Ureter (tissue), 1 donor: Measurements from ENCODE around the gene PLA2G2A. TPM values are rescaled to one million over a fixed set of nuclear protein-coding genes. Genes with fewer than 3 reads are reported as not detected.
"Not testable (repeated sequence)": the region's sequence is repeated elsewhere in the genome, so short reads cannot be mapped to it uniquely, and the experiment has no call there.

ENCODE experiments used
- DNase-seq: peaks from one replicate; pipeline ENCODE4 v3.0.0-alpha.2; 2020; ENCODE audit warnings: low spot score
- total RNA-seq: library from RNA; stranded (reverse); gene quantifications from one replicate; pipeline ENCODE4 v1.2.4, GENCODE V29; 2023
- donor health status: DM: yes; HTN: yes; CAD: no.

PLA2G2A gene, protein sequence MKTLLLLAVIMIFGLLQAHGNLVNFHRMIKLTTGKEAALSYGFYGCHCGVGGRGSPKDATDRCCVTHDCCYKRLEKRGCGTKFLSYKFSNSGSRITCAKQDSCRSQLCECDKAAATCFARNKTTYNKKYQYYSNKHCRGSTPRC
- 165 TPM for total RNA-seq

DNA sequence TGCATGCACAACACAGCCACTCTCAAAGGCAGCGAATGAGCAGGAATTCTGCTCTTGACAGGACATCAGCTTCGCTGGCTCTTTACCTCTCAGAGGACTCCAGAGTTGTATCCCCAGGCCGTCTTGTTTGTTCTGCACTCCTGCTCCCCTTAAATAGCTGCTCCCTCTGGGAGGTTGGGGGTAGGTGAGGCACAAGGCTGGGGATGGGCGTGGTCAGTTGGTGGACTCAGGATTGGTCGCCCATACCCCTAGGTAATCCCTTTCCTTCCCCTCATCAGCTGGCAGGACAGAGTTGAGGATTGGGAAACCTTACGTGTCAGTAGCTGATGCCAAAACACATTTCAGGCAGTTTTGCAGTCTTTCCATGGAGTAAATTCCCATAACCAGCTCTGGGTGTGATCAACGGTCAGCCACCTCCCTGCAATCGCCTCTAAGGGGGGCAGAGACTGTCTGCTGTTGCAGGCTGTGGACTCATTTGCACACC lies at the start of gene PLA2G2A:
Gene PLA2G2A (minus strand): TSS at position 125 of the 484 bp plus-strand sequence. CDS start 845 bp downstream, outside the sequence.
- DNase-seq, result no peak

DNA sequence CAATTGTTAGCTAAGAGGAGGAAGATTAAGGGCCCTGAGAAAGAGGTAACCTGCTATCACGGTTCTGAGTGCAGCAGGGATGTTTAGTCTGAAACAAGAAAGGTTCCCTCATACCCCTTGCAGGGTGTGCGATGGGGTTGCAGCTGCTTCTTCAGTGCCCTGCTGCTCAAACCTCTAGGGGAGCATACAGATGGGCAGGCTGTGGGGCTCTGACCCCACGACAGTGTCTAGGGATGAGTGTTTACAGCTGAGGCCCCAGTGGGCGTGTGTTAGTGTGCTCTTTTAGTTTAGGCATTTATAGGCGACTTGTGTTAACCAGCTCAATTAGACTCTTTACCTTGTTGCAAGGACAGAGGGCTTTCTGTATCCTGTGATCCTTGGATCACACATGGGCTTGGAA lies 49.3 kb upstream of the PLA2G2A start:
- no peak for DNase-seq

DNA sequence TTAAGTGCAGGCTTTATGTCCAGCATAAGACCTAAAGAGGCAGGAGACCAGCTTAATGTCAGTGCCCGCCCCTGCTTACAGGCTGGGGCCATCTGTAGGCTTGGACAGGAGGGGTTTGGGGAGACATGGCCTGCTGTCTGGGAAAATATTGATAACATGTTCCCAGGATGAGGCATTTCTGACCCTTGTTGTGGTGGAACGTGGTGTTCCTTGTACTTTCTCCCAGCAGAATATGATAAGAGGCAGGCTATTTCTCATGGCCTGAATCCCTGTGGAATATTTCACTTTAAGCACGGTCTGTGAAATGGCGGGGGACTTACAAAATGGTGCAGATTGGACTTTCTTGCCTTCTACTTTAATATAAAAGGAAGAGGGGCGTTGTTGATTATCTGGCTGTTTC lies 48.7 kb upstream of the PLA2G2A start:
- no peak for DNase-seq

DNA sequence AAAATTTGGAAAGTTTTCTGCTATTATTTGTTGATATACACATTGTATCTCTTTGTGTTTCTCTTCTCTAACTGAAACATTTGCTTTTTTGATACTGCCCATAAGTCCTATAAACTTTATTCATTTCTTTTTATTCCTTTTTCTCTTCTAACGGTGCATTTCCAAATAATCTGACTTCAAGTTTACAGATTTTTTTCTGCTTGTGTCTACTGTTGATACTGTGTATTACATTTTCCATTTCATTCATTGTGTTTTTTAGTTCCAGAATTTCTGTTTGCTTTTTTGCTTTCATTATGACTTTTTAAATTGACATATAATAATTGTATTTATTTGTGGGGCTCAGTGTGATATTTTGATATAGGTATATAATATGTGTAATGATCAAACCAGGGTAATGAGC lies 38.3 kb upstream of the PLA2G2A start:
- DNase-seq, result no peak

DNA sequence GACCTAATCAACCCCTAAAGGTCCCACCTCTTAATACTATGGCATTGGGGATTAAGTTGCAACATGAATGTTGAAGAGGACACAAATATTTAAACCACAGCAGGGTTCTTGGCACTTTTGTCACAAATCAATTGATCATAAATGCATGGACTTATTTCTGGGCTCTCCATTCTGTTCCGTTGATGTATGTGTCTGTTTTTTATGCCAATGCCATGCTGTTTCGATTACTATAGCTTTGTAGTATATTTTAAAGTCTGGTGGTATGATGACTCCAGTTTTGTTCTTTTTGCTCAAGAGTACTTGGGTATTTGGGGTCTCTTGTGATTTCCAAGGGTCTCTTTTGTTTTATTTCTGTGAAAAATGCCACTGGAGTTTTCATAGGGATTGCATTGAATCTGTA lies 34.7 kb upstream of the PLA2G2A start:
- DNase-seq, result no peak

DNA sequence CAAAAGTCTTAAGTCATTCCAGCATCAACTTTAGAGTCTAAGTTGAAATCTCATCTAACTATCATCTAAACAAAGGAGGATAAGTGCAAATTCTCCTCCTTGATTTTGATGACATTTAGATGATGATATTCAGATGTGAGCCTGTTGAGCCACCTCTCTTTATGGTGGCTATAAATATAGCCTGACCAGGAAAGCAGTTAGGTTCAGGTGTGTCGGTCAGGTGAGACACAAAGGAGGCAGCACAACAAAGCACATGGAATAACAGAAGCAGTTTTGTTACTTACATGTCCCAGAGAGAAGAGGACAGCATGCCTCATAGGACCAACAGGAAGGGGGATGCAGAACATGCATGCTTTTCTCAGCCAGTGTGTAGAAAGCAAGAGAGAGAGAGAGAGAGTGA lies 30.6 kb upstream of the PLA2G2A start:
- no peak for DNase-seq

DNA sequence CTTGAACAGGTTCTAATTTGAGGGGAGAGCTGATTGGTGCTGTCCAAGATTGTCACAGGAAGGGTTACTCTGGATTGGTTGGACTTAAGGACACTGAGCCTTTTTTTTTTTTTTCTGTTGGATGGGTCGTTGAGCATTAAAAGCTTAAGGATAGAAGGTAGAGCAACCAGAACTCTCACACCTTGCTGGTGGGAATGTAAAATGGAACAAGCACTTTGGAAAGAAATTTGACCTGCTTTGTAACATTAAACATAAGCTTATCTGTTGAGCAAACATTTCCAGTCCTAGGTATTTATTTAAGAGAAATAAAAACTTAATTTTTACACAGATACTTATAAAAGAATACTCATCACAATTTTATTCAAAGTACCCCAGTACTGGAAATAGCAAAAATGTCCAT lies 29.8 kb upstream of the PLA2G2A start:
- DNase-seq, result no peak

DNA sequence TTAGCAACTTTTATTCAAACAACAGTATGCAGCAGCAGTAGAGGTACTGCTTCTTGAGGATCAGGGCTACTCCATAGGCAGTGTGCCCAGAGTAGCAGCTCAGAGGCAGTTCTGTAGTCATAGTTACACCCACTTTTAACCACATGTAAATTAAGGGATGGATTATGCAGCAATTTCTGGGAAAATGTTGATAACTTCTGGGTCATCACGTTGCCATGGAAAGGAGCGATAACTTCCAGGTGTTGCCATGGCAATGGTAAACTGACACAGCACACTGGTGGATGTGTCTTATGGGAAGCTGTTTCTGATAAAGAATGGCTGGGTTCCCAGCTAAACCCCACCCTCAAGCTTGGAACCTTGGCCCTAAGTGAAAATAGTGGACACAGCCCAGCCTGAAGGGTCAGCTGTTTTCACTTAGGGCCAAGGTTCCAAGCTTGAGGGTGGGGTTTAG lies 29.0 kb upstream of the PLA2G2A start:
- no peak for DNase-seq

DNA sequence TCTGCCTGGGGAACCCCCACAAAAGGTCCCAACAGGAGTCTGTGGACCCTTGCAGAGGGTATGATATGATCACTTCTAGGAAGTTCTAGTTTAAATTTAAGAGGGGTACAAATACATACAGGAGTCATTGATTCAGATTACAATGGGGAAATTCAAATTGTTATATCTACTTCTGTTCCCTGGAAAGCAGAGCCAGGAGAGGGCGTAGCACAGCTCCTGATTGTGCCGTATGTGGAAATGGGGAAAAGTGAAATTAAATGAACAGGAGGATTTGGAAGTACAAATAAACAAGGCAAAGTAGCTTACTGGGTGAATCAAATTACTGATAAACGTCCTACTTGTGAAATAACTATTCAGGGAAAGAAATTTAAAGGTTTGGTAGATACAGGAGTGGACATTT lies 19.4 kb upstream of the PLA2G2A start:
- not testable (repeated sequence) for DNase-seq

DNA sequence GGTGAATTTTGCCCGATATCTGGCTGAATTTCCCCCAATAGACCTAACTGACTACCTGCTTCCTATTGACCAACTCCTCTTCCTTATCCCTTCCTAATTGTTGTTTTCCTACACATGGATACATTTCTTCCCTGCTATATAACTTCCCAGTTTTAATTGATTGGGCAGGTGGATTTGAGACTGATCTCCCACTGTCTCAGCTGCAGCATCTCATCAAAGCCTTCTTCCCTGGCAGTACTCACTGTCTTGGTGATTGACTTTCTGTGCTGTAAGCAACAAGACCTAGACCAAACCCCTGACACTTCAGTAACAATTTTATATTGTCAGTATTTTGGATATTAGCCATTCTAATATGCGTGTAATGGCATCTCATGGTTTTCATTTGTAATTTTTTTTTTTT lies 11.3 kb upstream of the PLA2G2A start:
- DNase-seq, result no peak

DNA sequence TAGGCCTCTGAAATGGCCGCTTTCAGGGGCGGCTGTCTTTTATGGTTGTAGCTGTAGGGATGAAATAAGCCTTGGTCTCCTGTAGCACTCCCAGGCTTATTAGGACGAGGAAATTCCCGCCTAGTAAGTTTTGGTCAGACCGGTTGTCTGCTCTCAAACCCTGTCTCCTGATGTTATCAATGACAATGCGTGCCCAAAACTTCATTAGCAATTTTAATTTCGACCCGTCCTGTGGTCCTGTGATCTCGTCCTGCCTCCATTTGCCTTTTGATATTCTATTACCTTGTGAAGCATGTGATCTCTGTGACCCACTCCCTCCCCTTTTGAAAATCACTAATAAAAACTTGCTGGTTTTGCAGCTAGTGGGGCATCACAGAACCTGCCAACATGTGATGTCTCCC lies 10.8 kb upstream of the PLA2G2A start:
- not testable (repeated sequence) for DNase-seq

DNA sequence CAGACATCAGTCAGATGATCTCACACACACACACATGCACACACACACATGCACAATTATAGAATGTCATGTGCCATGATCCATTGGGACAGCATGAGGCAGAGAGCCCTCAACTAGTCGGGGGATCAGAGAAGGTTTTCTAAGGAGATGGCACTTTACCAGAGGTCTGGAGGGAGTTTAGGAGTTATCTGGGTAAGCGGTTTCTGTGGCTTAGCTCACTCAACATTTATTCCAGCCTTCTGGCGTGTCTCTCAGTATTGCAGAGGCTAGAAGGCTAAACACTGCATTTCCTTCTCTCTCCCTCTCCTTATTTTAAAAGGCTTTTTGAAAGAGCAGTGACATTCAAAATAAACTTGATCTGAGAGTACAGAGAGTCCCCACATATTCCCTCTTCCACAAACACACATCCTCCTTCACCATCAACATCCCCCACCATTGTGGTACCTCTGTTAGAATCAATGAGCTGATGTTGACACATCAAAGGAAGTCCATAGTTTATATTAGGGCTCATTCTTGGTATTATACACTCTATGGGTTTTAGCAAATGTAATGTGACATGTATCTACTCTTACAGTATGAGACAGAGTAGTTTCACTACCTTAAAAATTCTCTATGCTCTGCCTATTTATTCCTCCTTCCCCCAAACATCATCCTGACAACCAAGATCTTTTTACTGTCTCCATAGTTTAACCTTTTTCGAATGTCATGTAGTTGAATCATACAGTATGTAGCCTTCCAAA lies 9.0 kb upstream of the PLA2G2A start:
- DNase-seq, result no peak

DNA sequence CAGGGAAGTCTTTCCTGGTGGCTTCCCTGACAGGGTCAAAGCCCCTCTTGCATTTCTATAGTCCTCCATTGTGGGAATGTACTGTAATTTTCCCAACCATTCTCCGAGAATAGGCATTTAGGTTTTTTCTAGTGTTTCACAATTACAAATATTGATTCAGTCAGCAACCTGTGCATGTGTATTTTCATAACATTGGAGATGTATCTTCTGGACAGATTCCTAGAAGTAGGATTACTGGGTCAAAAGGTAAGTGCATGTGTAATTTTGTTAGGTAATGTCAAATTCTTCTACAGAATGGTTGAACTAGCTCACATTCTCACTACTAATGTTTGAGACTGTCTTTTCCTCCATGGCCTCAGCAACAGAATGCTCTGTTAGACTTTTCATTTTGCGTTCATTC lies 8.3 kb upstream of the PLA2G2A start:
- DNase-seq, result no peak

DNA sequence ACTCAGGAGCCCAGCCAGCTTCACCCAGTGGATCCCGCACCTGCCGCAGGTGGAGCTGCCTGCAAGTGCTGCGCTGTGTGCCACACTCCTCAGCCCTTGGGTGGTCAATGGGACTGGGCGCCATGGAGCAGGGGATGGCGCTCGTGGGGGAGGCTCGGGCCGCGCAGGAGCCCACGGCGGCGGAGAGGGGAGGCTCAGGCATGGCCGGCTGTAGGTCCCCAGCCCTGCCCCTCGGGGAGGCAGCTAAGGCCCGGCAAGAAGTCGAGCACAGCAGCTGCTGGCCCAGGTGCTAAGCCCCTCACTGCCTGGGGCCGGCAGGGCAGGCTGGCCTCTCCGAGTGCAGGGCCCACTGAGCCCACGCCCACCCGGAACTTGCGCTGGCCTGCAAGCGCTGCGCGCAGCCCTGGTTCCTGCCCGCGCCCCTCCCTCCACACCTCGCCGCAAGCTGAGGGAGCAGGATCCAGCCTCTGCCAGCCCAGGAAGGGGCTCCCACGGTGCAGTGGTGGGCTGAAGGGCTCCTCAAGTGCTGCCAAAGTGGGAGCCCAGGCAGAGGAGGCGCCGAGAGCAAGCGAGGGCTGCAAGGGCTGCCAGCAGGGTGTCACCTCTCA lies 5.1 kb upstream of the PLA2G2A start:
- DNase-seq, result not testable (repeated sequence)

DNA sequence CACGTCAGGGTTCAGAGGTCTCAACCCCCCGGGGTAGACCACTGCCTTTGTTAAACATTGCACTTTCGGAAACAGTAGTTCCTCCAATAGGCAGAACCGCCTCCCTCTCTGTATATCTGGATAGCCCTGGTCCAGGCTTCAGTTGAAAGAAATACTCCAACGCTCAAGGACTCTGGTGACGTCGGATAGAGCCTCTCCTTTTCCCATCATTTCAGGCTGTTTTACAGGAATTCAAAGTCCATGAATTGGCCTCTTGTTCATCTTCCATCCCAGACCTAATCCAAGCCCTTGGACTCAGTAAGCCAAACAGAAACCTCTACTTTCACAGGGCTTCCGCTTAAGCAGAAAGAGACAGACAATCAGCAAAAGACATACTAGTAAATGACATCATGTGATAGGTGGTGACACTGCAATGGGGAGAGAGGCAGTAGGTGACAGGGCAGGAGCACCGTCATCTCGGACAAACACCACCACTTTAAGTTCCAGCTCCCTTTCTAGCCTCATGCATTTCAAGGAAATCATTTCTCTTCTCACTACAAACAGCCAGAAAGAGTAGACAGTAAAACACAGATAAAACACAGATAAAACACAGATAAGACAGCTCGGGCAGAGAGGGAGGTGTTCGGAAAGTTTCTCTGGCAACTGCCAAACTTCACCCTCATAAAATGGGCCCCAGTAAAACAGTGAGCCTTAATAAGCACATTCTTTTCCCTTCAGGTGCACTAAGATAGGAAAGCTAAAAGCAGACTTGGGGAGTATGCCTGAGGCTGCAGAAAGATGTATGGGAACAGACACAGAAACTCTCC lies 2.3 kb upstream of the PLA2G2A start:
- no peak for DNase-seq

DNA sequence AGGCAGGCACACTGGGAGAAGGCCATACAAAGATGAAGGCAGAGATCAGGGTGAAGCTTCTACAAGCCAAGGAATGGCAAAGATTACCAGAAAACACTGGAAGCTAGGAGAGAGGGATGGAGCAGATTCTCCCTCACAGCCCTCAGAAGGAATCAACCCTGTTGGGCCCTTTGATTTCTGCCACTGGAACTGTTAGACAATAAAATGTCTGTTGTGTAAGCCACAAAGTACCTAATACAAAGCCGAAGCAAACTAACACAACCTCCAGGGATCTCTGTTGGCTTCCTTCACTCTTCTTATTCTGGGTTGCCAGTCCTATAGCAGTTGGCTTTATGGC lies 1.7 kb upstream of the PLA2G2A start:
- no peak for DNase-seq

DNA sequence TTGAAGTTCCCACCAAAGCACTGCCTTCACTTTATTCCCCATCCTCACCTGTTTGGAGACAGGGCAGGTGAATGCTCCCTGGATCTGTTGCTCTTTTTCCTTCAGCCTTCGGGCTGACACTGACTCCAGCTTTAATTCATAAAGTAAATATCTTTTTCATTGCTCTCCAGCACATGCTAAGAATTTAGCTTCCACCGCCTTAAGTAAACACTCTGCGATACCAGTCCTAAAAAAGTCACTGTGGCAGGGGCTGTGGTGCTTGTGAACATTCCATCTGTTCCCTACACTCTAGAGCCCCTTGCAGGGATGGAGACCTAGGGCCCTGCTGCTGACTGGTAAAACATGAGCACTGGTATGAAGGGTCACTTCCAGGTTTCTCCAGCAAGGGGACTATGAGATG lies 896 bp upstream of the PLA2G2A start:
- no peak for DNase-seq

DNA sequence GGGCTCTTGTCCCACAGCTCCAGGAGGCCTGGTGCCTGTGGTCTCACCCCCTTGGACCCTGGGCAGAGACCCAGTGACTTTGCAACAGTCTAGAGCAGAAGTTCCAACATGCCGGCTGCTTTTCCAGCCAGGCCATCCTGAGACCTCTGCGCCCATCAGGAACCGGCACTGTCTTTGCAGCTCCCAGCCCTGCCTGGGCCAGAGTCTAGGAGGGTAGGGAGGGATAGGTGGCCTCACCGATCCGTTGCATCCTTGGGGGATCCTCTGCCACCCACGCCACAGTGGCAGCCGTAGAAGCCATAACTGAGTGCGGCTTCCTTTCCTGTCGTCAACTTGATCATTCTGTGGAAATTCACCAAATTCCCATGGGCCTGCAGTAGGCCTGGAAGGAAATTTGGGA lies 1.3 kb downstream of the PLA2G2A start:
- DNase-seq, result no peak

DNA sequence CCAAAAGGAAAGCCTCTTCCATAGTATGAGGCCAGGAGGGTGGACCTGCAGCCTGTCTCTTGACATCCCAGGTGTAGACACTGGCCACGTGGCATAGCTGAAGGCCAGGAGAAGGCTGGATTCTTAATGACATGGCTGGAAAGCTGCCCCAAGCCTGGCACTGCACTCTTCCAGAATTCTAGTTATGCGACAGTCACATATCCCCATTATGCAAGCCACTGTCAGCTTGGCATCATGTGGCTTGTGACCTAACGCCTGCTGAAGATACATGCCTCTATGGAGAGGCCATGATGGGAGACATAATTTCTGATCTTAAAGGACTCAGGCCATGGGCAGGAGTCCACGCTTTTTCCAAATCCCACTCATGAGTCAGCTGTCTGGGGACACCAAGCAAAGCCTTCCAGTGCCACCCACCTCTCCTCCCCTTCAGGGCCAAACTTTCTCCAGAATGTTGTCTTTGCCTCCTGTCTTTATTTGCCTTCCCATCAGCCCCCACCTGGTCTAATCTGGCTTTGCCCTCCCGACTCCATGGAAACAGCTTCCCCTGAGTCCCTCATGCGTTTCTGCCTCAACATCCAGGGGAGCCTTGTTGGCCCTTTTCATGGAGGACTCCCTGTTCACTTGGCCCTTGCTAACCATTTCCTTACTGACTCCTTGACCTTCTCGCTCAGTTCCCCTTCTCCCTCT lies 3.0 kb downstream of the PLA2G2A start:
- DNase-seq, result no peak

DNA sequence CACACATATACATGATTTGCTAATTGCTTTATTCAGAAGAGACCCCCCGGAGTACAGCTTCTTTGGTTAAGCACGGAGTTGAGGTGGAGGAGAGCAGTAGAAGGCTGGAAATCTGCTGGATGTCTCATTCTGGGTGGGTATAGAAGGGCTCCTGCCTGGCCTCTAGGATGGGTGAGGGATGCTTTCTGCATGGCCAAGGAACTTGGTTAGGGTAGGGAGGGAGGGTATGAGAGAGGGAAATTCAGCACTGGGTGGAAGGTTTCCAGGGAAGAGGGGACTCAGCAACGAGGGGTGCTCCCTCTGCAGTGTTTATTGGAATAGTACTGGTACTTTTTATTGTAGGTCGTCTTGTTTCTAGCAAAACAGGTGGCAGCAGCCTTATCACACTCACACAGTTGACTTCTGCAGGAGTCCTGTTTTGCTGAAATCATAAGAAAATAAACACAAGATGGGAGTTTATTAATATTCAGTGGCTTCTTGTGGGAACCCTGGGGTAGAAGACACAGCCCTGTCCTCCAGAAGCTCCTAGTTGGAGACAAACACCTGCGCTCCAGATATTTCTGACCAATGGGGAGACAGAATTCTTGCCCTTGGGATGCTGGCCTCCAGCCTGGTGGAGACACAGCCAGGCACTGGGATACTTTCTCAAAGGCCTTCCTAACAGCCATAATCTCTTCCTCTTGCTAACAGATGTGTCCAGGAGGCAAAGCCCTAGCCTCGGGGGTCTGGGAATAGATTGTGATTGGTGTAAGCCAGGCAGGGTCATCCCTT lies 3.8 kb downstream of the PLA2G2A start:
- DNase-seq, result no peak

DNA sequence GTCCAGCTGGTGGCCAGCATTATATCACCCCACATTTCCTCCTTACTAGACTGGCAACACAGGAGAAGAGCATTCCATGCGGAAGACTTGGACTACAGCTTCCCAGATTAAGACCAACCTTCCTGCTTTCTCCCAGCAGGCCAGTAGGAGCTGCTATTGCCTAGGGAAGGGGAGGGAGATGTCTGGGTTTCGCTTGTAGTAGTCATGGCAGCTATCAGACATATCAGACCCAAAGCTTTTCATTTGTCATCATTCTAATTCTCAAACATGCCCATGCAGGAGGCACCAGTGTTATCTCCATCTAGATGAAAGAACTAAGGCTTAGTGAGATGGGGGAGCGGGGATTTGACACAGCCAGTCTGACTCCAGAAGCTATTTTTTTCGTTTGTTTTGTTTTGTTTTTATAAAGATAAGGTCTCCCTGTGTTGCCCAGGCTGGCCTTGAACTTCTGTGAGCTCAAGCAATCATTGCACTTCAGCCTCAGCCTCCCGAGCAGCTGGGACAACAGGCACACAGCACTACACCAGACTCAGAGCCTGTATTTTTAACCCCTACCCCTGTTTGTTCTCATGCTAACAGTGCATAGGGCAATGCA lies 4.5 kb downstream of the PLA2G2A start:
- peak; percentile 76 for DNase-seq
